ENCODE results near the gene CAMK1D.

DNA sequence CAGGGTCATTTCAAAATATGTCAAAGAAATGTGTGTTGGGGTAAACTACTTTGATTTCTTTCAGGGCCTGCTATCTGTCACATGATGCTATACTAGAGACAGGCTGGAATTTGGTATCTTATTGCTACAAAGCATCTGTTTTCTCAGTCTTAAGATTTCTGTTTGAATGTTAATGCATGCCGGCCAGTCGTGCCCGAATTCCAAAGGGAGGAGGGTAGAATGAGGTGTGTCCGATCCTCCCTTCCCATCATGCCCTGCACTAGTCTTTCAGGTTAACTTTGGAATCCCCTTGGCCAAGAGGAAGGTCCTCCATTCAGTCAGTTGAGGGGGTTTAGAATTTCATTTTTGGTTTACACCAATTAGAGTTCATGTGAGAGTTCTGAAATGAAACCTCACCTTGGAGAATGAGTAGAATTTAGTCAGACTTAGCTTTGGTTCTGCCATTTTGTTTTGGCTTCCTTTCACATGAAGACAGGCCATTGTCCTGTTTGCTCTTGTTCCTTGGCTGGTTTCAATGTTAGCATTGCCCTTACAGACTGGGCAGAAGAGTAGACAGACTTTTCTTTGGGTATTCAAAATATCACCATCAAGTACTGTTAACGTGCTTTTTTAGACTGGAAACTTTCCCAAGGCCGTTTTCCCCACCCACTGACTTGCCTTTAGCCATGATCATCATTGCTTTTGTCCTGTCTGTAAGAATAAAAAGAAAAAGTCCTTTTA, 95.8 kb downstream of the CAMK1D start:
- TF ChIP-seq, protein P1, sequence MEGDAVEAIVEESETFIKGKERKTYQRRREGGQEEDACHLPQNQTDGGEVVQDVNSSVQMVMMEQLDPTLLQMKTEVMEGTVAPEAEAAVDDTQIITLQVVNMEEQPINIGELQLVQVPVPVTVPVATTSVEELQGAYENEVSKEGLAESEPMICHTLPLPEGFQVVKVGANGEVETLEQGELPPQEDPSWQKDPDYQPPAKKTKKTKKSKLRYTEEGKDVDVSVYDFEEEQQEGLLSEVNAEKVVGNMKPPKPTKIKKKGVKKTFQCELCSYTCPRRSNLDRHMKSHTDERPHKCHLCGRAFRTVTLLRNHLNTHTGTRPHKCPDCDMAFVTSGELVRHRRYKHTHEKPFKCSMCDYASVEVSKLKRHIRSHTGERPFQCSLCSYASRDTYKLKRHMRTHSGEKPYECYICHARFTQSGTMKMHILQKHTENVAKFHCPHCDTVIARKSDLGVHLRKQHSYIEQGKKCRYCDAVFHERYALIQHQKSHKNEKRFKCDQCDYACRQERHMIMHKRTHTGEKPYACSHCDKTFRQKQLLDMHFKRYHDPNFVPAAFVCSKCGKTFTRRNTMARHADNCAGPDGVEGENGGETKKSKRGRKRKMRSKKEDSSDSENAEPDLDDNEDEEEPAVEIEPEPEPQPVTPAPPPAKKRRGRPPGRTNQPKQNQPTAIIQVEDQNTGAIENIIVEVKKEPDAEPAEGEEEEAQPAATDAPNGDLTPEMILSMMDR (conservative IDR thresholded peaks at IDR 0.05): no peak
- no peak for TF ChIP-seq EZH2 (IDR thresholded peaks at IDR 0.05; ENCODE audit: low read depth)

All from PC-9 (cell line).